GM21447 (cell line): ENCODE data around the gene ZNF594.
"Not testable (repeated sequence)": the region's sequence is repeated elsewhere in the genome, so short reads cannot be mapped to it uniquely, and the experiment has no call there.

ENCODE experiments used
- ATAC-seq: cut with Tn5 transposase; IDR thresholded peaks from one replicate; pipeline ENCODE4 v1.9.1; 2021; ENCODE audit not compliant: unreplicated experiment

Gene ZNF594

DNA sequence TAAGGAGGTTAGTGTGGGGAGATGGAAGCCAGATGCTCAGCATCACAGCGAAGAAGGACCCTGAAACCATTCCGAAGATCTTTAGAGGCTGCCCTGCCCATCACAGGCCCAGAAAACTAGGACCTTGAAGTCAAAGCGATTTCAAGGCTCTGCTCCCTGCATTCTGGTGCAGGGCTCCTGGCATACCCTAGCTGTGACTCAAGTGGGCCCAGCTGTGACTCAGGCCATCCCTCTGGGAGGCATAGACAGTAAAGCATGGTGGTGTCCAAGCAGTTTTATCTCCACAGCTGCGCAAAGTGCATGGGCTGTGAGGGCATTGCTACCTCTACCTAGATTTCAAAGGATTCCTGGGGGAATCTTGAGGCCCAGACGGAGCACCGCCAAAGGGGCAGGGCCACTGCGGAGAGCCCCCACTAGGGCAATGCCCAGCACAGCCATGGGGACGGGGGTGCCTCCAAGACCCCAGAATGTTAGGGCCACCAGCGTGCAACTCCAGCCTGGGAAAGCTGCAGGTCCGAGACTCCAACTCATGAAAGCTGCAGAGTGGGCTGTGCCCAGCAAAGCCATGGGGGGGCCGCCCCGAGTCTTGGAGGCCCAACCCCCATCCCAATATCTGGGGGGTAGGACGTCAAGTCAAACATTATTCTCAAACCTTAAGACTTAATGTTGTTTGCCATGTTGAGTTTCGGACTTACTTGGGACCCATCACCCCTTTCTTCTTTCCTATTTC lies 11.7 kb upstream of the ZNF594 start:
- ATAC-seq: no peak

DNA sequence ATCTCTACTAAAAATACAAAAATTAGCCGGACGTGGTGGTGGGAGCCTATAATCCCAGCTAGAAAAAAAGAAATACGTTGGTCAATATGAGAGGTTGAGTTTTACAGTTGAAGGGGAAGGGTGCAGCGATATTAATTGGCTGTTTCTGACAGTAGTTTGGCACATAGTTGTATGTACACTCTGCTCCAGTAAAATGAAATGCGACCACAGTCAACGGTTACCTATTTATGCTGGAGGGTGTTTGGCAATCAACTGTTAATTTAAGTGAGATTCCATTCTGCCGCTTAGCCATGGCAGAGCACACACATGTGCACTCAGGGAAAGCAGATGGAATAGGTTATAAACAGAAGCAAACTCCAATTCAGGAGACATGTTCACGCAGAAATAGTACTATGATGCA lies 9.3 kb upstream of the ZNF594 start:
- no peak for ATAC-seq

DNA sequence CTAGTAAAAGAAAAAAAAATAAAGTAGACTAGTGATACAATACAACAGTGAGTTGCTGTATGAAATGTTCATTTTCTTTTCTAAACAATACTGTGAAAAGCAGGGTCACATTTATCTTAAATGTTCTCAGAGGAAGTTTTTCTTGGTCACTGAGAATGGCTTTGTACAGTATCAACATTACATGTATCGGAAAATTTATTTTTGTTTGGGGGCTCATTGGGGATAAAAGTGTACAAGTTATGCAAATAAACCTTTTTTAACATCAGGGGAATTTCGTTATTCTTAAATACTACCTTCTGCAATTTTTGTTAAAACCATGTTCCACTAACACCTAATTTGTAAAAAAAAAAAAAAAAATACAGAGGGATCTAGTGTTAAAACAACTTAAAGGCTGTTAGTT lies 8.7 kb upstream of the ZNF594 start:
- ATAC-seq: no peak

DNA sequence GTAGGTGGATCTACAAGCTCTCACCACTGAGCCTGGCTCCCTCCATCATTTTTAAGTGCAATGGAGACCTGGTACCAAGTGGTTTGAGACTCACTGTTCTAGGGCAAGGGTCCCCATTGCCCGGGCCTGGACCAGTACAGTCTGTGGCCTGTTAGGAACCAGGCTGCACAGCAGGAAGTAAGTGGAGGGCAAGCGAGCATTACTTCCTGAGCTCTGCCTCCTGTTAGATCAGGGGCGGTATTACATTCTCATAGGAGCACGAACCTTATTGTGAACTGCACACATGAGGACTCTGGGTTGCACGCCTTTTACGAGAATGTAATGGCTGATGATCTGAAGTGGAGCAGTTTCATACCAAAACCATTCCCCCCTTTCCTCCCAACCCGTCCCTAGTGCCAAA lies 6.8 kb upstream of the ZNF594 start:
- ATAC-seq: no peak

DNA sequence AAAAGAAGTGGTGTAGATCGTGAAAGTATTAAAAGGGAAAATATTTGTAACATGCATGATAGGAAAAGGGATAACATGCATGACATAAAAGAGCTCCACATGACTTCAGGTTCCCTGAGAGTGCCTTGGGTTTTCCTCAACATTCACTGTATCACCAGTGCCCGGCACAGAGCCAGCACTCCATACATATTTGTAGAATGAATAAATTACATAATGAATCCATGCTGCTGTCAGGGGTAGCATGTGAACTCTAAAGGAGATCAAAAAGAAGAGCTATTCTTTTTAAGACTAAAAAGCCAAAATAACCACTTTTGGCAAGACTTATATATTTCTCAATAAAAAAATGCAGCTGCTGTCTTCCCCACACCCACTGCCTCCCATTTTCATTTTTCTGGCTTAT lies 2.7 kb upstream of the ZNF594 start:
- no peak for ATAC-seq

DNA sequence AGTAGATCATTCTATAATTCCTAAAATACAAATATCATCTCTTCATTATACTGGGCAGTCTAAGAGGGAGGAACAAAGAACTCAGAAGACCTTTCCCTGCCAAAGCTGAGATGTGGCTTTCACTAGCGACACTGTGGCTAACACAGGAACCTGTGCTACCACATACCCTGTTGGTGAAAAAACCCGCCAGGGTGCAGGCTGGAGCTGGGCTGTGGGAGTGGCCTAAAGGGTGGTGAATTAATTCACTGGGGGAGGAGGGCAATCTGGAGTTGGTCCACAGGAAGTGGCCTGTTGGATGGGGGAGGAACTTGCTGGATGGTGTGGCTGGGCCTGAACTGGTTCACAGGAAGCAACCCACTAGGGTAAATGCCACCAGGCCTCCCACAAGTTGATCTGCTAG lies 7.4 kb downstream of the ZNF594 start:
- no peak for ATAC-seq

DNA sequence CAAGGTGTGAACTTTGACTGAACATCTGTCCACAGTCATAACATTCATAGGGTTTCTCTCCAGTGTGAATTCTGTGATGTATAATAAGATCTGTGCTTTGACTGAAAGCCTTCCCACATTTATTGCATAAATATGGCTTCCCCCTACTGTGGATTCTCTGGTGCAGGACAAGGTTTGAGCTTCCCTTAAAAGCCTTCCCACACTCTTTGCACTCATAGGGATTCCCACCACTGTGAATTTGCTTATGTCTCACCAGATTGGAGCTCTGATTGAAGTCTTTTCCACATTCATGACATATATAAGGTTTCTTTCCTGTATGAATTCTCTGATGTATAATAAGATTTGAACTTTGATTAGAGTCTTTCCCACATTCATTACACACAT lies 8.3 kb downstream of the ZNF594 start:
- no peak for ATAC-seq

DNA sequence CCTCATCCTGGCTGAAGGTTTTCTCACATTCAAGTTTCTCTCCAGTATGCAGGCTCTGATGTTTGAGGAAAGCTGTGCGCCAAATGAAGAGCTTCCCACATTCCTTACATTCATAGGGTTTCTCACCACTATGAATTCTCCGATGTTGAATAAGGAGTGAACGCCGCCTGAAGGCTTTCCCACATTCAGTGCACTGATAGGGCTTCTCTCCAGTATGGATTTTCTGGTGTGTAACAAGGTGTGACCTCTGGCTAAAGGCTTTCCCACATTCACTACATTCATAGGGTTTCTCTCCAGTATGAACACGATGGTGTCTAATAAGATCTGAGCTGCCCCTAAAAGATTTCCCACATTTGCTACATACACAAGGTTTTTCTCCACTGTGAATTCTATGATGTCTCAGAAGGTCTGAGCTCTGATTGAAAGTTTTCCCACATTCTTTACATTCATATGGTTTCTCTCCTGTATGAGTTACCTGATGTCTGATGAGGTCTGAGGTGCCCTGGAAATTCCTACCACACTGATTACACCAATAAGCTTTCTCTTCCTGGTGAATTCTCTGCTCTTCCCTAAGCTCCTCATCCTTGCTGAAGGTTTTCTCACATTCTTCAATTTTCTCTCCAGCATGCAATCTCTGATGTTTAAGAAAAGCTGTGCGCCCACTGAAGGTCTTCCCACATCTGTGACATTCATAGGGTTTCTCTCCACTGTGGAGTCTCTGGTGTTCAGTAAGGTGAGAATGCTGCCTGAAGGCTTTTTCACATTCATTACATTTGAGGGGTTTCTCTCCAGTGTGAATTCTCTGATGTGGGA lies 8.9 kb downstream of the ZNF594 start:
- no peak for ATAC-seq

DNA sequence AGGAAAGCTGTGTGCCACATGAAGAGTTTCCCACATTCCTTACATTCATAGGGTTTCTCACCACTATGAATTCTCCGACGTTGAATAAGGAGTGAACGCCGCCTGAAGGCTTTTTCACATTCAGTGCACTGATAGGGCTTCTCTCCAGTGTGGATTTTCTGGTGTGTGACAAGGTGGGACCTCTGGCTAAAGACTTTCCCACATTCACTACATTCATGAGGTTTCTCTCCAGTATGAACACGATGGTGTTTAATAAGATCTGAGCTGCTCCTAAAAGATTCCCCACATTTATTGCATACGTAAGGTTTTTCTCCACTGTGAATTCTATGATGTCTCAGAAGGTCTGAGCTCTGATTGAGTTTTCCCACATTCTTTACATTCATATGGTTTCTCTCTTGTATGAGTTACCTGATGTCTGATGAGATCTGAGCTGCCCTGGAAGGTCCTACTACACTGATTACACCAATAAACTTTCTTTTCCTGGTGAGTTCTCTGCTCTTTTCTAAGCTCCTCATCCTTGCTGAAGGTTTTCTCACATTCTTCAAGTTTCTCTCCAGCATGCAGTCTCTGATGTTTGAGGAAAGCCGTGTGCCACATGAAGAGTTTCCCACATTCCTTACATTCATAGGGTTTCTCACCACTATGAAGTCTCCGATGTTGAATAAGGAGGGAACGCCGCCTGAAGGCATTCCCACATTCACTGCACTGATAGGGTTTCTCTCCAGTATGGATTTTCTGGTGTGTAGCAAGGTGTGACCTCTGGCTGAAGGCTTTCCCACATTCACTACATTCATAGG lies 10.0 kb downstream of the ZNF594 start:
- no peak for ATAC-seq

DNA sequence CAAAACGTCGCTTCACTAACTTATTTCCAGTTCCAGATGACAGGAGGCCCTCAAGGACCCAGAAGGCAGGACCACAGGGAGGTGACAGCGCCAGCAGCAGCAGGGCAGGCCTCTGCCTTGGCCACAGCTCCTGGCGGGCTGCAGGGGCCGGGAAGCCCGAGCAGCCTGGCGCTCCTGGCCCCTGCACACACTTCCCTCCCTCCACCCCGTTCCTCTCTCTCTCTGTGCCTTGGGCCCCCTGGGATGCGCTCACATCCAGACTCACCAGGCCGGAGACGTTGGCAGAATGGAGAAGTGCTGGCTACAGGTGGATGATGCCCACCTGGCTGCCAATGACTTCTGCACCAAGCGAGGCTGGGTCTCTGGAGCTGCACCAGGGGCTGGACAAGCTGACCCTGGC lies 12.7 kb downstream of the ZNF594 start:
- ATAC-seq: no peak

DNA sequence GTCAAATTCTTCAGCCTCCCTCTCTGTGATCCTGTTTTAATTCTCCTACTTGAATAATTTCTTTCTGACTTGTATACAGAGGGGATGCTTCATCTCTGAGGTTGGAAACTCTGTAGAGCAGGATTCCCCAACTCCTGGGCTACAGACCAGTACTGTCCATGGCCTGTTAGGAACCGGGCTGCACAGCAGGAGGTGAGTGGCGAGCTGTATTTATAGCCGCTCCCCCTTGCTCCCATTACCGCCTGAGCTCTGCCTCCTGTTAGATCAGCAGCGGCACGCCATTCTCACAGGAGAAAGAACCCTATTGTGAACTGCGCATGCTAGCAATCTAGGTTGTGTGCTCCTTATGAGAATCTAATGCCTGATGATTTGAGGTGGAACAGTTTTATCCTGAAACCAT lies 16.6 kb downstream of the ZNF594 start:
- ATAC-seq: not testable (repeated sequence)

DNA sequence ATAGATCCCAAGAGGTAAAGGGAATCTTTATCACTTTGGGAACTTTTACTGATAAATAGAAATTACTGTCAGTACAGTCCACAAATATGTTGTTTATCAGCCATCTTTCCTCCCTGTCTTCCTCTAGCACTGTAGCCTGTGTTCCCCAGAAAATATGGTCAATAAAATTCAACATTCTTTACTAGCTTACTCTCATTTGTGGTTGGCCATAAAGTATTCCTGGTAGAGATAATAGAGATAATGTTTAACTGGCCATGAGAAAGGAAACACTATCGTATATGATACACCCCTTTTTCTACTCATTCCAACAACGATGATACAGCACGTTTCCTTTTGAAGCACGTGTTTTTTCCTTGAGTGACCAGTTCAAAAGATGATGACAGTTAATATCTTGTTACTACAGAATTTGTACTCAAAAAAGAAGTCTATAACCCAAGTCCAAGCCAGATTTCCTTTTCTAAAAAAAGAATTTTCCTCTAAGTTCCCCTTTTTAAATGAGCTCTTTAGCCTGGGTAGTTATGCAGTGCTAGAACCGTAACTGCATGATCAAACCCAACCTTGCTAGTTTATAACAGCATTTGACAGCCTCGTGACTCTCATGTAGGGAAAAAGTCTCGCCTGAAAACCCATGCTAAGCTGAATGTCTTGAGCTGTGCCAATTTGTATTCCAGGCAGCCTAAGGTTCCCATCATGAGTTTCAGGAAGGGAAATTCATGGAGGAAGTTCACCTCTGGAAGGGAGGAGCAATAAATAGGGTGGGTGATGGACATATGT lies 25.7 kb downstream of the ZNF594 start:
- not testable (repeated sequence) for ATAC-seq

DNA sequence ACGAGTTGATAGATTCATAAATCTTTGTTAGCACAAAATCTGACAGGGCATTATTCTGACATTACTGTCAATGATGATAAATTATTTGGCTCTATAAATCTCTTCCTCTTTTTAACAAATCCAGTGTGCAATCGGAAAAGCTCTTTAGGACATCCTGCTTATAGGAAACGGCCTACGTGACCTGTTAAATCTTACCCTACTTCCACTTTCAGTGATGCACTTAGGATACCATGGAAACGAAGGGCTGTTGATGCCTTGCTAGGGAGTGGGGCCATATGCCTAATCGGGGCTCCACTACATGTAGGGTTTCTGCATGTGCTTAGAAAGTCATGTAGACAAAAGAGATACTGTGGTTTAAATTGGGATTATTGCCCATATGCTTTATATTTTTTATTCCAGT lies 27.2 kb downstream of the ZNF594 start:
- no peak for ATAC-seq

DNA sequence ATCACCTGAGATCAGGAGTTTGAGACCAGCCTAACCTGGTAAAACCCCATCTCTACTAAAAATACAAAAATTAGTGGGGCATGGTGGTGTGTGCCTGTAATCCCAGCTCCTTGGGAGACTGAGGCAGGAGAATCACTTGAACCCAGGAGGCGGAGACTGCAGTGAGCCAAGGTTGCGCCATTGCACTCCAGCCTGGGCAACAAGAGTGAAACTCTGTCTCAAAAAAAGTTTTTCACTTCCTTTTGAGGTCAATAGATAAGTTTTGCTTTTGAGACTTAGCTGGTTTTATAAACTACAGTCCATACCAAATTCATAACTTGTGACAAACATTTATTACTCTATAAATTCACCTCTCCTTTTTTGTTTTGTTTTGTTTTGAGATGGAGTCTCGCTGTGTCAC lies 29.9 kb downstream of the ZNF594 start:
- not testable (repeated sequence) for ATAC-seq

DNA sequence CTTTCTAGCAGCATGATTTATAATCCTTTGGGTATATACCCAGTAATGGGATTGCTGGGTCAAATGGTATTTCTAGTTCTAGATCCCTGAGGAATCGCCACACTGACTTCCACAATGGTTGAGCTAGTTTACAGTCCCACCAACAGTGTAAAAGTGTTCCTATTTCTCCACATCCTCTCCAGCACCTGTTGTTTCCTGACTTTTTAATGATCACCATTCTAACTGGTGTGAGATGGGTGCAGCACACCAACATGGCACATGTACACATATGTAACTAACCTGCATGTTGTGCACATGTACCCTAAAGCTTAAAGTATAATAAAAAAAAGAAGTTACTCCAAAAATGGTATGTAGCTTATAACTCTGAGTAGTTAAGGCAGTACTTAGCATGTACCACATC lies 31.0 kb downstream of the ZNF594 start:
- not testable (repeated sequence) for ATAC-seq

DNA sequence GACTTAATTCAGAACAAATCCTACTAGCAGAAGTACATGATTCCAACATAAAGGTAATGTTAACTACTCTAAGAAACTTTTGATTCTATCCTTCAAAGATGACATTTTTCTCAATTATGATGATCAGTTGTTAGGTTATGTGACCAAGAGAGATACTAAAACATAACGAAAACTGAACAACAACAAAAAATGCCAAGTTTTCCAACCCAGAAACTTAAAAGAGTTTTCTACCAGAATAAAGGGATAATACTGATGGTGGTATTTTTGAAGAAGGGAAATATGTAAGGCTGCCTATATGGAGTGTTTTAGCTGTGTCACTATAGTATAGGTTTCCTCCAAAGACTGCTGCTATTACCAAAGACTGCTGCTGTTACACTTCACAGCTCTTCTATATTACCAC lies 45.5 kb downstream of the ZNF594 start:
- ATAC-seq: not testable (repeated sequence)

DNA sequence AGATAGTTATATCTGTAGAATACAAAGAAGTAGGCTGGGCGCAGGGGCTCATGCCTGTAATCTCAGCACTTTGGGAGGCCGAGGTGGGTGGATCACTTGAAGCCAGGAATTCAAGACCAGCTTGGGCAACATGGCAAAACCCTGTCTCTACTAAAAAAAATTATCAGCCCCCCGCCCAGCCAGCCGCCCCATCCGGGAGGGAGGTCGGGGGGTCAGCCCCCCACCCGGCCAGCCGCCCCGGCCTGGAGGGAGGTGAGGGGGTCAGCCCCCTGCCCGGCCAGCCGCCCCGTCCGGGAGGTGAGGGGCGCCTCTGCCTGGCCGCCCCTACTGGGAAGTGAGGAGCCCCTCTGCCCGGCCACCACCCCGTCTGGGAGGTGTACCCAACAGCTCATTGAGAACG lies 48.8 kb downstream of the ZNF594 start:
- not testable (repeated sequence) for ATAC-seq

DNA sequence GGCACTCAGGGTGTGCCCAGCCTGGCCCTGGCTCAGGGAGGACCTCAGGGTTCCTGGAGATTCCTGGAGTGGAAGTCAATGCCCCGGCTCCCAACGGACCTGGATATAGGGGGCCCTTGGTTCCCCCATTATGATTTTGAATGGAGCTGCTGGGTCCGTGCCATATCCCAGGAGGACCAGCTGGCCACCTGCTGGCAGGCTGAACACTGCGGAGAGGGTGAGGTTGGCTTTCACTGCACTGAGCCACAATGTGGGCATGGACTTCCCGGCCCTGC lies 52.3 kb downstream of the ZNF594 start:
- ATAC-seq: no peak

DNA sequence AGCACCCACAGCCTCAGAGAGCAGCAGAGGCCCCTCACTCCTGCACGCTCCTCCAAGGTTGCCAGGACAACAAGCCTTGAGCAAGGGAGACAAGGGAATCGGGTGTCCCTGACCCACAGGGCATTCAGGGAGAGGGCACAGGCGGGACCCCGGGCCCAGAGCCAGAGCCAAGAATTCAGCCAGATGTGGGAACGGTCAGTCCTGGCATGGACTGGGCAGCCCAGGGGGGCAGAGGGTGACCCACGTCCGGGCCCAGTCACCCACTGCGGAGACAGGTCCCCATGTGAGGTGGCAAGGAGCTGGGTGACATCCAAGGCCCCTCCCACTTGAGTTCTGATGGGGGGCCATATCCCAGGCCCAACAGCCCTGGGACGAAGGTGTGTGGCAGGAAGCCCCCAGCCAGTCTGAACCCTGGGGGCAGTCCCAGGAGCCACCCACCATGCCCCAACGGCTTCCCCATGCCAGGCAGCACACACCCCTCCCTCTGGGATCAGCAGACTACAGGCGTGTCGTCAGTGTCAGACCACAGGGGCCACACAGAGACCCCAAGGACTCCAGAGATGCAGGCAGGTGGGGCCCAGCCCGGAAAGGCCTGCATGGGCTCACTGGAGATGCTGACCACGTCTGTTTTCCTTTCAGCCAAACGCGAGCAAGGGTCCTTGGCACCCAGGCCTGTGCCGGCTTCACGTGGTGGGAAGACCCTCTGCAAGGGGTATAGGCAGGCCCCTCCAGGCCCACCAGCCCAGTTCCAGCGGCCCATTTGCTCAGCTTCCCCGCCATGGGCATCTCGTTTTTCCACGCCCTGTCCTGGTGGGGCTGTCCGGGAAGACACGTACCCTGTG lies 52.8 kb downstream of the ZNF594 start:
- ATAC-seq: no peak

DNA sequence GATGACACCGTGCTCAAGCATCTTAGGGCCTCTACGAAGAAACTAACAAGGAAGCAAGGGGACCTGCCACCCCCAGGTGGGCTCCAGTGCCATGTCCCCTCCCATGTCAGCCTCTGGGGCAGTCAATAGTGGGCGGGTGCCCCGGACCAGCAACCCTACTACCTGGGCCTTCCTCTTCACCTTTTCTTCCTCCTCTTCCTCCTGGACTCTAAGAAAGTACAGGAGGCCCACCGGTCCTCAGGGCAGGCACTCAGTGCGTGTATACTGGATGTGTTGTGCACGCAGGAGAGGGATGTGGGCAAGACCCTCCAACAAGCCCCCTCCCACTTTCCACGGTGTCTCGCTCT lies 53.5 kb downstream of the ZNF594 start:
- not testable (repeated sequence) for ATAC-seq
